Spinal cord (tissue), 10 donors: ENCODE data around the gene OSBP2. TPM values are rescaled to one million over a fixed set of nuclear protein-coding genes. Genes with fewer than 3 reads are reported as not detected.
A peak's percentile ranks its signal among the peaks of the same experiment; 100 is the strongest.

Experiments used
- DNase-seq, 6 donors: peaks; one replicate each; pipeline versions ENCODE4 v3.0.0 to v3.0.0-alpha.2; 2013 to 2015; ENCODE audit warnings: low spot score in 6 of 6, low read depth in 4 of 6
- H3K27ac ChIP-seq: one replicate; pipeline ENCODE4 v1.5.1; 2013; ENCODE audit warnings: low read depth, low read length, control low read depth
- H3K27me3 ChIP-seq: one replicate; pipeline ENCODE4 v1.6.1; 2013; ENCODE audit warnings: low read length; ENCODE audit not compliant: control insufficient read depth, insufficient read depth
- H3K36me3 ChIP-seq: one replicate; pipeline ENCODE4 v1.6.1; 2013; ENCODE audit warnings: low read length; ENCODE audit not compliant: control insufficient read depth, insufficient read depth
- H3K4me1 ChIP-seq: one replicate; pipeline ENCODE4 v1.6.1; 2013; ENCODE audit warnings: low read length; ENCODE audit not compliant: control insufficient read depth, insufficient read depth
- H3K4me3 ChIP-seq: one replicate; pipeline ENCODE4 v1.5.1; 2013; ENCODE audit warnings: low read depth, low read length, control low read depth
- H3K9me3 ChIP-seq: one replicate; pipeline ENCODE4 v1.6.1; 2013; ENCODE audit warnings: low read length; ENCODE audit not compliant: control insufficient read depth, insufficient read depth
- WGBS: methylation state at CpG from one replicate; pipeline ENCODE4 v1.1.5; 2013; ENCODE audit warnings: missing lambda C conversion rate; ENCODE audit not compliant: insufficient coverage; 5-methylcytosine and 5-hydroxymethylcytosine counted together
- polyA plus RNA-seq, 2 donors: library from polyadenylated mRNA; unstranded; fragments of 120-200 nt; gene quantifications; one replicate each; pipeline ENCODE4 v1.2.1, GENCODE V29; 2013; ENCODE audit not compliant: insufficient read length in 2 of 2
- total RNA-seq, 2 donors: library from RNA; depleted of rRNA in 1 of 2; stranded (reverse); fragments of 120-200 nt in 1 of 2; fragments of >200 nt in 1 of 2; gene quantifications; one replicate each; pipeline versions ENCODE4 v1.2.3 to v1.2.4, GENCODE V29; 2013 to 2014
- donor health status: healthy.

Gene OSBP2
- total and polyA plus RNA-seq, 4 donors = 20.7 to 25.0 (median 22.4) TPM

DNA sequence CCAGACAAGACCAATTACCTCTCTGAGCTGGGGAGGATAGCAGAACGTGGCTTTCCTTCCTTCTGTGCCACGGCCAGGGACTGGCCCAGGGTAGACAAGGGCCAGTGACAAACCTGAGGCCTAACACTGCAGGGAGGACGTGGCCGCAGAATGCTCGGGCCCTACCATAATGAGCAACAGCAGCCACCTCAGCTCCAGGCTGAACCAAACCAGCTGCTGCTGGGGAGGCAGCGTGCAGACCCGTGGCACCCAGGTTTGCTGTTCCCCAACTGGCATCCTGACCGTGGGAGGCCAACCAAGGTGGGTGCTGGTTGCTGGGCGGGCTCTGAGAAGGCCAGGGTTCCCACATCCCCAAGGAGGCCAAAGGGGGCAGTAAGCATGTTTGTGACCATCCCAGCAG, 190.9 kb downstream of the OSBP2 start:
- DNase-seq = no peak
- Histone ChIP-seq H3K27ac (no peak overlapping the region), H3K27me3 (no peaks in the 10 kb centered on the region), H3K4me3 (no peak overlapping the region), H3K4me1 (no peaks in the 10 kb centered on the region), H3K36me3 (peaks cover 62% of the 10 kb centered on the region), H3K9me3 (no peaks in the 10 kb centered on the region)
- 94% methylated on average over 9 of the region's 9 CpGs for whole genome bisulfite sequencing

GRCh38 chr22:30887453-30887852, 192.8 kb downstream of the OSBP2 start:
- Histone ChIP-seq H3K4me1 (no peaks in the 10 kb centered on the region), H3K36me3 (peaks cover 65% of the 10 kb centered on the region), H3K9me3 (no peaks in the 10 kb centered on the region), H3K27ac (no peak overlapping the region), H3K4me3 (no peak overlapping the region), H3K27me3 (no peaks in the 10 kb centered on the region)
- 80% methylated on average over 11 of the region's 11 CpGs for WGBS
- no peak for DNase-seq

DNA sequence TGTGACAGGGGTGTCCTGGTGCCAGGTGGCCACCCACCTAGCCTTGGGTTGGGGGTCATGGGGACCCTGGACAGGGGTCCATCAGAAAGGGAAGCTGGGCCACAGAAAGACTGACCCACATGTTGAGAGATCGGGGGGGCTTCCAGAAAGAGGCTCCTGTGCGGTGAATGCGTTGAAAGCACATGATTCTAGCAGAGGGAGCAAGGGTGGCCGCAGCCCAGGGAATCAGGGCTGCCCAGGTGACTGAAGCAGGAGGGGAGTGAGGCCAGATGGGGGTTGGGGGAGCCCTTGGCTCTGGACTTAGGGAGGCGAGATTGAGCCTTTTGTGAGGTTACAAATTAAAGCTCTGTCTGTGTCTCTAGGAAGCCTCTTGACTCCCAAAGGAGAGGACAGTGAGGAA, 193.2 kb downstream of the OSBP2 start:
- H3K36me3 ChIP-seq = peaks cover 68% of the 10 kb centered on the region
- H3K4me1 ChIP-seq = no peaks in the 10 kb centered on the region
- 96% methylated on average over 5 of the region's 5 CpGs for WGBS

GRCh38 chr22:30889268-30889995, 194.8 kb downstream of the OSBP2 start:
- no peaks in the 10 kb centered on the region for H3K27me3 ChIP-seq
- peaks cover 72% of the 10 kb centered on the region for H3K36me3 ChIP-seq
- WGBS = 81% methylated on average over 16 of the region's 17 CpGs
- DNase-seq = no peak
- H3K27ac ChIP-seq = no peak overlapping the region
- no peak overlapping the region for H3K4me3 ChIP-seq
- H3K4me1 ChIP-seq = no peaks in the 10 kb centered on the region
- H3K9me3 ChIP-seq = no peaks in the 10 kb centered on the region

More for the DNA sequence above, 193.2 kb downstream of the OSBP2 start:
- no peaks in the 10 kb centered on the region for H3K27me3 ChIP-seq
- H3K27ac ChIP-seq = no peak overlapping the region
- no peak overlapping the region for H3K4me3 ChIP-seq
- H3K9me3 ChIP-seq = no peaks in the 10 kb centered on the region
- no peak for DNase-seq

- DNase-seq = no peak
- Histone ChIP-seq H3K27ac (no peak overlapping the region), H3K36me3 (peaks cover 68% of the 10 kb centered on the region), H3K9me3 (no peaks in the 10 kb centered on the region), H3K4me1 (no peaks in the 10 kb centered on the region), H3K4me3 (no peak overlapping the region), H3K27me3 (no peaks in the 10 kb centered on the region)
- 87% methylated on average over 8 of the region's 9 CpGs for WGBS
These were observed 195.4 kb downstream of the OSBP2 start for GRCh38 chr22:30889996-30890480.

GRCh38 chr22:30890686-30891442, 196.2 kb downstream of the OSBP2 start:
- peaks cover 68% of the 10 kb centered on the region for H3K36me3 ChIP-seq
- no peaks in the 10 kb centered on the region for H3K27me3 ChIP-seq
- H3K27ac ChIP-seq = no peak overlapping the region
- no peaks in the 10 kb centered on the region for H3K4me1 ChIP-seq
- no peaks in the 10 kb centered on the region for H3K9me3 ChIP-seq
- DNase-seq = peak in 1 of 6 donors; percentile 32
- H3K4me3 ChIP-seq = no peak overlapping the region
- 85% methylated on average over 13 of the region's 17 CpGs for WGBS

- no peak overlapping the region for H3K27ac ChIP-seq
- no peaks in the 10 kb centered on the region for H3K4me1 ChIP-seq
- DNase-seq = no peak
- 62% methylated on average over 8 of the region's 8 CpGs for WGBS
- peaks cover 68% of the 10 kb centered on the region for H3K36me3 ChIP-seq
- H3K9me3 ChIP-seq = no peaks in the 10 kb centered on the region
- no peak overlapping the region for H3K4me3 ChIP-seq
- no peaks in the 10 kb centered on the region for H3K27me3 ChIP-seq
These were observed 196.7 kb downstream of the OSBP2 start for GRCh38 chr22:30891443-30891755.

DNA sequence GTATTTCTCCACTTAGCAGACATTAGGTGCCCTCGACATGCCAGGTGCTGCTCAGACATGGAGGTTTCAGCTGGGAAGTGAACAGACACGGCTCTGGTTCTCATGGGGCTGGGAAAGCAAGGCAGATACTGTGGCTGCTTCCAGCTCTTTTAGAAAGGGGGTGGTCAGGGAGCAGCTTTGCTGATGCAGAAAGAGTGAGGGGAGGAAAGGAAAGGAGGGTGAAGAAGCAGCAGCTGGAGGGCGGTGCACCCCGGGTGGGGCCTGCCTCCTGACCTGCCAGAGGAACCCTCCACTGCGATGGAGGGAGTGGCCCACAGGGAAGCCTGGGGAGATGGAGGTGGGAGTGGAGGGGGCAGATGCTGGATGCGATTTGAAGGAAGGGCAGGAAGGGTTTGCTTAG, 197.1 kb downstream of the OSBP2 start:
- Histone ChIP-seq H3K36me3 (peaks cover 70% of the 10 kb centered on the region), H3K27me3 (no peaks in the 10 kb centered on the region), H3K4me3 (no peak overlapping the region)

GRCh38 chr22:30892286-30892685, 197.6 kb downstream of the OSBP2 start:
- no peak overlapping the region for H3K4me3 ChIP-seq
- H3K27ac ChIP-seq = no peak overlapping the region
- H3K36me3 ChIP-seq = peaks cover 69% of the 10 kb centered on the region
- no peaks in the 10 kb centered on the region for H3K27me3 ChIP-seq
- no peaks in the 10 kb centered on the region for H3K4me1 ChIP-seq
- 90% methylated on average over 8 of the region's 8 CpGs for WGBS
- DNase-seq = no peak
- no peaks in the 10 kb centered on the region for H3K9me3 ChIP-seq

More for the DNA sequence above, 197.1 kb downstream of the OSBP2 start:
- Histone ChIP-seq H3K27ac (no peak overlapping the region), H3K4me1 (no peaks in the 10 kb centered on the region), H3K9me3 (no peaks in the 10 kb centered on the region)
- no peak for DNase-seq
- 80% methylated on average over 6 of the region's 6 CpGs for WGBS
